GM19328 (cell line): ENCODE results near the gene AFG1L.
"Not testable (repeated sequence)": the region's sequence is repeated elsewhere in the genome, so short reads cannot be mapped to it uniquely, and the experiment has no call there.

Experiments
- ATAC-seq: cut with Tn5 transposase; IDR thresholded peaks from one replicate; pipeline ENCODE4 v1.9.1; 2021; ENCODE audit warnings: mild to moderate bottlenecking, moderate library complexity; ENCODE audit not compliant: unreplicated experiment

AFG1L gene

GRCh38 chr6:108294727-108295625 lies at the start of gene AFG1L:
Gene AFG1L, plus strand, starts transcription at chr6:108295054. Its CDS starts 26 bp downstream, at chr6:108295080.
- peak; percentile 80 for ATAC-seq

GRCh38 chr6:108245095-108245494 lies 49.8 kb upstream of the AFG1L start:
- ATAC-seq = not testable (repeated sequence)

DNA sequence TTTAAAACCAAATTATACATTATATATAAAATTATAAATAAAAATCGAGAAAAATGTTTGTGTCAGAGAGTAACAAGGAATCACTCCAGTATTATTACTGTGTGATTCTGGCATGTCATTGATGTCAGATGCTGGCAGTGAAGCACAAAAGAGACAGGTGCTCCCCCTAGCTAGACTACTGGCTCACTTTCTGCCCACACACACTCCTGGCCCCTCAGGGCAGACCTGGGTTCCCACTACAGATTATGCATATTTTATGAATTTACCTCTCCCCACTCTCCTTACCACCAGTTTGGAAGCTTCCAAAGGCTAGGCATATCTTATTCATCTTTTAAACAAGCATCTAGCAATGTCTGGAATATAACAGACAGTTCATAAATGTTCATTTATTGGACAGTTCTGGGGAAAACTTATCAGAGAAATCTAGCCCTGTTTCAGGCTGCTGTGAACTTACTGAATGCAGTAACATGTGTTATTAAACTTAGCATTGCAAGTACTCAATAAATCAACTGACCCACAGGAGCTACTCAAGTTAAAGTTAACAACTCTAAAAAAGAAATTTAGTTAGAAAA lies 46.8 kb upstream of the AFG1L start:
- no peak for ATAC-seq

DNA sequence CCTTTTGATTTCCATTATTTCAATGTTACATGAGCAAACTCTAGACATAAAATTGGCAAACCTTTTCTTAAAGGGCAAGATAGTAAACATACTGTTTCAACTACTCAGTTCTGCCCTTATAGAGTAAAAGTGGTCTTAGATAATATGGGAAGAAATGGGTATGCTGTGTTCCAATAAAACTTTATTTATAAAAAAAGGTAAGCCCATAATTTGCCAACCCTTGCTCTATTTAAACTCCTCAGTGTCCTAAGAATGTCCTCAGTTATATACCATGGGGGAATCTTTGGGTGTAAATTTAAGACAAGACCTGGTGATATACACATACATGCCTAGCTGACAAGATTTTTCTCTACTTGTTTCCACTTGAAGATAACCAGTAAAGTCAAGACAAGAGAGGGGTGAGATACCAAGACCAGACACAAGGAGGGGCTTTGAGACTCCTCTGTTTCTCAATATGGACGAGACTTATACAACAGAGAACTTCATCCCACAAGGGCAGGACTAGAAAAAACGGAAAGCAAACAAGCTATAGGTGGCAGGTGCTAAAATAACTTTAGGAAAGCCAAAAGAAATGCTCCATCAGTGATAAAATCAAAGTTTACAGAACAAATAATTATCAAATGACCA lies 44.5 kb upstream of the AFG1L start:
- ATAC-seq = no peak

DNA sequence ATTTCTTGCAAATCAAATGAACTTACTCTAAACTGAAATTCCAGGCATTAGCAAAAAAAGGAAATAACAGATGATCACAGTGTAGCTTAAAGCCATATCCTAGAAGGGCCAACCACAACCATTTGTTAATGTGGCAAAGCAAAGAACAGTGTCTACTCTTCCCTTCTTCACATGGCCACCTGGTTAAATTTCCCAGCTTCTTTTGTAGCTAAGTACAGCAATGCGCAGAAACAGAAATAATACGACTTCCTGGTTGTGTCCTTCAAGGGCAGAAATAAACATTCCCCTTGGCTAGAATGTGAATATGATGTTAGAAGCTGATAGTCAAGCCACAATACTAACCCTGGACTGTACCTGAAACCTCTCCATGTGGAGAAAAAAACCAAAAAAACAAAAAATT lies 43.6 kb upstream of the AFG1L start:
- ATAC-seq = no peak

- ATAC-seq = no peak
Measured at GRCh38 chr6:108252055-108252454, 42.8 kb upstream of the AFG1L start.

GRCh38 chr6:108253241-108253640 lies 41.6 kb upstream of the AFG1L start:
- ATAC-seq = no peak

DNA sequence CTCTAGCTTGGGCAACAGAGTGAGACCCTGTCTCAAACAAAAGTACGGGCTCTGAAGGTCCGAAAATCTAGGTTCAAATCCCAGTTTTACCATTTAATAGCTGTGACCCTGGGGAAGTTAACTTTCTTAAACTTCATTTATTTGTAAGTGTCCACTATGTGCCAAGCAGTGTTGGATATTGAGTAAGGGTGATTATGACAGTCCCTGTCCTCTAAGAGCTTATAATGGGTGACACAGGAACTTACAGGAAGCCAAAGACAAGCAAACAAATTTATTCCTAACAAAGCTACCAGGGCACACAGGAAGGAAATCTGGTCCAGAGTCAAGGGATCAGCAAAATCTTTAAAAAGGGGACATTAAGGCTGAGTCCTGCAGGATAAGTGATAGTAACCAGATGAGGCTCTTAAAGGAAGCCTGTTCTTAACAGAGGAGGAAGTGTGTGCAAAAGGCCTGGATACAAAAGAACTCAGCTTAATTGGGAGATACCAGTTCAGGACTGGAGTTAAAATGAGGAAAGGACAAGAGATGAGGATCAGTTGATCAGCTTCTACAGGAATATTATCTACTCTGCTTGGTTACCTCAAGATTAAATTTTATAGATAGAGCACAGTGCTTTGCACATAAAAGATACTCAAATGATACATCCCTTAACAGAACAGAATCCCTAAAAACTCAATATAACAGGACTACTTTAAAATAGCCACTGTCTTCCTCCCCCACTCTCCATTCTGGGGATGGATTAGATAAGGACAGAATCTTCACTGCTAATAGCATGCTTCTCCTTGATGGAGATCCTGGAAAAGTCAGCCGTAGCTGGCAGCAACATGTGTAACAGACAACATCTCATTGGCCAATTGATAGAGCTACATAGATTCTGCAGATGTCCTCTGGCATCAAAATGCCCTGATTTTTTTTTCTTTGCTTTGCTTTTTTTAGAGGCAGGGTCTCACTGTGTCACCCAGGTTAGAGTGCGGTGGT lies 40.1 kb upstream of the AFG1L start:
- no peak for ATAC-seq

GRCh38 chr6:108260126-108260808 lies 34.6 kb upstream of the AFG1L start:
- peak; percentile 1 for ATAC-seq

DNA sequence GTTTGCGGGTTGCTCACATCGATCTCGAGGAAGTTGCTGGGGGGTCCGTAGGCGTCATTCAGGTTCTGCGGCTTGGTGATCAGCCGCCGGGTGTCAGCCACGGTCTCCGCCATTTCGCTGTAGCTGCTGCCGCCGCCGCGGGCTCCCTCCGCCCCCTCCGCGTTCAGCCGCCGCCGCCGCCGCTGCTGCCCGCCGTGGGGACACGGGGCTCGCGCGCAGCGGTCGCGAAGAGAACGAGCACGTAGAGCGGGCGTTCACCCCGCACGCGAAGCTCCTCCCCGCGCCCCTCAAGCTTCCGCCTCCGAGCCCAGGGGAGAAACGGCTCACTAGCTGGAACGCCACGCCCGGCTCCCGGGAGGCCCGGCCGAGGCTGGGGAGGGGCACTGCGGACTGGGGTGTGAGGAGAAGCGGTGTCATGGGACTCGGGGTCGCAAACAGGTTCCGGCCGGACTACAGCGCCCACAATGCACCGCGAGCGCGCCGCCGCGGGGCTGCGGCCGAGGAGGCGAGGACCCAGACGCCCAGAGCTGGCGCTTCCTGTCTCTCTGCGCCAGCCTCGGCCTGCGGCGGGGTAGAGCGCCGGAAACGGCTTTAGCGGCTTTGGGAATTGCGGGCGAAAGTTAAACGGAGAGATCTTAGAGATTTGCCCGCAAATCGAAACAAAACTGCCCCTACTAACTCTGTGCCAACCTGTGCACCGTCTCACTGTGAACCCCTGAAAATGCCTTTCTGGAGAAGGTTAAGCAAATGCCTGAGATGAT lies 33.9 kb upstream of the AFG1L start, which contains the start of gene SNX3:
SNX3 (minus strand) TSS at position 232 of the 761 bp plus-strand sequence; CDS start at position 113, 119 bp downstream.
- ATAC-seq = peak; percentile 87

DNA sequence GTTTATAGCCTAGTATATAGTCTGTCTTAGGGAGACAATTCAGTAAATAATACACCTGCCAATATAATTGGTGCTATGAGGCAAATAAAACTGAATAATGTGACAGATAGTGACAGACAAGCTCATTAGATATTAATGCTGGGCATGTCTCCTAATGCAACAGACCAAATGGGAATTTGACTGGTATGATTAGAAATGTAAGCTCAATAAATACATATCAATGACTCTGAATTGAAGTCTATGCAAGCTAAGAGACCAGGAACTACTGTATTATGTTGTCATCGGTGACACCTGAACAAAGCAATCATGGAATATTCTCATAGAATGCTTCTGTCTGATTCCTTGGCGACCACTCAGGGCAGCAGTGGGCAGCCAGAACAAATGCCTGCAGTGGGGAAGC lies 31.5 kb upstream of the AFG1L start:
- ATAC-seq = no peak

- ATAC-seq = no peak
Measured at GRCh38 chr6:108268845-108269244, 26.0 kb upstream of the AFG1L start.

GRCh38 chr6:108269955-108270354 lies 24.9 kb upstream of the AFG1L start:
- ATAC-seq = not testable (repeated sequence)

GRCh38 chr6:108274546-108274945 lies 20.3 kb upstream of the AFG1L start:
- no peak for ATAC-seq

DNA sequence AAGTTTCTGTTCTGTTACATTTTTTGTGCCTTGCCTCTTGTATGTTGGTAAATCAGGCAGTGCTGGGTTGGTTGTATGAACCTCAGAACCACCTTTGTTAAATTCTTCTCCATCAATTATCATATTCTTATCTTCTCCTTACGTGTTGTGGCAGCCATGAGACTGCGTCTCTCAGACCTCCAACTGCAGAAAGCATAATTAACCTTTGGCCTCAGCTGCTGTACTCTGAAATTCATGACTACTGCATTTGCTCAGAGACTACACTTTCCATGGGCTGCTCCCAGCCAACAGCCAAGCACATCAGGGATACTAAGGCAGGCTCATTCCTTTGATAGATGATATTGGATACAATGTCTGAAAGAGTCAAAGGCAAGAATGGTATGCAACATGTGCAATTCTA lies 18.9 kb upstream of the AFG1L start:
- no peak for ATAC-seq

GRCh38 chr6:108277295-108277694 lies 17.6 kb upstream of the AFG1L start:
- no peak for ATAC-seq

GRCh38 chr6:108277831-108278230 lies 17.0 kb upstream of the AFG1L start:
- no peak for ATAC-seq

- no peak for ATAC-seq
Measured at GRCh38 chr6:108285381-108285780, 9.5 kb upstream of the AFG1L start.

GRCh38 chr6:108286366-108286765 lies 8.5 kb upstream of the AFG1L start:
- ATAC-seq = no peak
